ENCODE results near the gene MITF. TPM values are rescaled to one million over a fixed set of nuclear protein-coding genes. Genes with fewer than 3 reads are reported as not detected.

MITF gene
- total RNA-seq, 1 donor: 6.1 TPM

DNA sequence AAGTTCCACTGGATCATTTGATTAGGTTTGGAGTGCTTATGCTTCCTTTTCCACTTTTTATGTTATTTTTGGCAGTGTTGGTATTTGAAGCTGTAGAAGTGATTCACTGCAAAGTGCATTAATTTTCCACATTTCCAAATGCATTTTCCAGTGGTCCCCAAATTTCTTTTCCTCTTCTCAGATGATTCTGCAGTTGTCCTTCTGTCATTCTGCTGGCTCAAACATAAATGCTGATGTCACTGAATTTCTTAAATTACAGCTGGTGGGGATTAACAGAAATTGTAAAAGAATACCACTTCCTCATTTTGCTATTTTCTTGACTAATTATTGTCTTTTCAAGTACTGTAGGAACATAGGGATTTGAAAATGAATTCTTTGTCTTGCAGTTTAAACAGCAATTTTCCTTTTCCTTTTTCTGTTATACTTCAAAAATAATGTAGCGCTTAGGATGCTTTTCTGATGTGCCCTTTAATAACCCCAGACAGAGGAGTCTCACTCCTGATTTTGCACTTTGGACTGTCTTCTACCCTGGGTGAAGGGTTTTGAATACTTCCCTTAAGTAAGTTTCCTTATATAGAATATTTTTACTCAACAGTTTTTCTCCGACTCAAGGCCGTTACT lies 25.0 kb downstream of the MITF start:
- no peak for DNase-seq (ENCODE audit: low read depth)

DNA sequence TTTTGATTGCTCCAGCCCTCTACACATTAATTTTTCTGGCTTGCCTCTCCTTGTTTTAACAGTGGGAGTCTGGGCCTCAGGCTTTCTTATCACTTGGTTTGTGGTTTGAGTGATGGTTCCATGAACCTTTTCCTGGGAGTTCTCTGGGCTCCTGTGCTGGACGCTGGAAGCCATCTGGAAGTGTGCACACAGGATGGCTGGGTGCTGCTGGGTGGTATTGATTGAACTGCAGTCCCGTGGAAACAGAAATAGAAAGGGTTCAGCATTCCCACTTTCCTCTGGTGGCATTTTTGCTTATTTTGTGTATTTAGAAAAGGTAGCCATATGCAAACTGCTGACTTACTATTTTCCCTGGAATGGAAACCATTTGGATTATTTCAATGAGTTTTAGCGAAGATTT lies 25.6 kb downstream of the MITF start:
- no peak overlapping the region for H3K4me3 ChIP-seq (ENCODE audit: low read depth, low read length)
- DNase-seq (ENCODE audit: low read depth): no peak

More for the DNA sequence above, 25.0 kb downstream of the MITF start:
- TF ChIP-seq, protein P1, sequence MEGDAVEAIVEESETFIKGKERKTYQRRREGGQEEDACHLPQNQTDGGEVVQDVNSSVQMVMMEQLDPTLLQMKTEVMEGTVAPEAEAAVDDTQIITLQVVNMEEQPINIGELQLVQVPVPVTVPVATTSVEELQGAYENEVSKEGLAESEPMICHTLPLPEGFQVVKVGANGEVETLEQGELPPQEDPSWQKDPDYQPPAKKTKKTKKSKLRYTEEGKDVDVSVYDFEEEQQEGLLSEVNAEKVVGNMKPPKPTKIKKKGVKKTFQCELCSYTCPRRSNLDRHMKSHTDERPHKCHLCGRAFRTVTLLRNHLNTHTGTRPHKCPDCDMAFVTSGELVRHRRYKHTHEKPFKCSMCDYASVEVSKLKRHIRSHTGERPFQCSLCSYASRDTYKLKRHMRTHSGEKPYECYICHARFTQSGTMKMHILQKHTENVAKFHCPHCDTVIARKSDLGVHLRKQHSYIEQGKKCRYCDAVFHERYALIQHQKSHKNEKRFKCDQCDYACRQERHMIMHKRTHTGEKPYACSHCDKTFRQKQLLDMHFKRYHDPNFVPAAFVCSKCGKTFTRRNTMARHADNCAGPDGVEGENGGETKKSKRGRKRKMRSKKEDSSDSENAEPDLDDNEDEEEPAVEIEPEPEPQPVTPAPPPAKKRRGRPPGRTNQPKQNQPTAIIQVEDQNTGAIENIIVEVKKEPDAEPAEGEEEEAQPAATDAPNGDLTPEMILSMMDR (IDR thresholded peaks at IDR 0.05; ENCODE audit: insufficient read depth, low read length): no peak
- no peak overlapping the region for H3K4me3 ChIP-seq (ENCODE audit: low read depth, low read length)

DNA sequence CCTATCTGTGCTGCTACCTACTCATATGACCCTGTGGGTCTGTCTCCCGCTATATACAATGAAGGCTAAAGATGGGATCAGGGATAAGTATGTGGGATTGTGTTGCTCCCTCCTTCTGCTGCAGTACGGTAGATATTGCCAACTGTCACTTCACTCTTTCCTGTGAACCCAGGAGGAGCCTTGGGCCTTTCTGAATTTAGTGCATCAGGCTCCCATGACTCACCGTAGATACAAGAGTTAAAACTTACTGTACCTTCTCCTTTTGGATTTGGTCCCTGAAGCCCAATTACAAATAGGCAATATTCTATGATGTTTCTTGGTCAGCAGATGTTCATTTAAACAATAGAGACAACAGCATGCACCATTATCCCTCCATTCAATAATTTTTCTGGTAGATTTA lies 27.4 kb downstream of the MITF start:
- H3K4me3 ChIP-seq (ENCODE audit: low read depth, low read length): no peak overlapping the region
- no peak for DNase-seq (ENCODE audit: low read depth)
- TF ChIP-seq, protein P1 (IDR thresholded peaks at IDR 0.05; ENCODE audit: insufficient read depth, low read length): no peak

More for the DNA sequence above, 25.6 kb downstream of the MITF start:
- TF ChIP-seq, protein P1 (IDR thresholded peaks at IDR 0.05; ENCODE audit: insufficient read depth, low read length): no peak

DNA sequence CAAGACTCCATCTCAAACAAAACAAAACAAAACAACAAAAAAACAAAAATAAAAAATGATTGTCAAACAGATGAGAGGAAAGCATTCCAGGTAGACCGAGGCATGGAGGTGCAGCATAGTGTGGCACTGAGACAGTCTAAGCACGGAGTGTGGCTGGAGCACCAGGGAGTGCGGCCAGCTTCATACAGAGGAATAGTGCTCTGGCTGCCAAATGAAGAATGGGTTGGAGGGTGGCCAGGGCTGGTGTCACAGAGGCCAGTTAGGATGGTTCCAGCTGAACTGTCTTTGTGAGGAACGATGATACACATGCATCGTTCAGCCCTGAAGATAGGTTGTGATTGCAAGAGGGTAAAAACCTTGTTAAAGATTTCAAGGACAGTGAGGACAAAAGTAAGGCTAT lies 28.3 kb downstream of the MITF start:
- TF ChIP-seq, protein P1 (IDR thresholded peaks at IDR 0.05; ENCODE audit: insufficient read depth, low read length): no peak
- no peak for DNase-seq (ENCODE audit: low read depth)
- H3K4me3 ChIP-seq (ENCODE audit: low read depth, low read length): no peak overlapping the region

DNA sequence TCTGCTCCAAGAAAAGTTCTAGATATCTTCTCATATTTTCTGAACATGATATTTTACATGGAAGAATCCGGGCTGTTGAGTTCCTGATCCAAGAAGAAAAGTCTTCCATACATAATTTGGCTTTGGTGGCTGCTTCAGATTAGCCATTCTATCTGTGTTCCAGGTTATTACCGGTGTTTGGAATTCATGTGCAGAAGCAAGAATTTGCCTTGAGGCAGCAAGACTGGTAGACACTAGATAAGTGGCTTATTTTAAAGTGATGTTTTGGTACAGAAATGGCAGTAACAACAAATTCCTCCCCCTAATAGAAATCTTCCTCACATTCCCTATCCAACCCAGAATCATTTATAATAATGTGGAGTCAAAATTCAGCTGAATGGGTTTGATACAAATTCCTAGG lies 29.2 kb downstream of the MITF start:
- DNase-seq (ENCODE audit: low read depth): no peak
- H3K4me3 ChIP-seq (ENCODE audit: low read depth, low read length): no peak overlapping the region
- TF ChIP-seq, protein P1 (IDR thresholded peaks at IDR 0.05; ENCODE audit: insufficient read depth, low read length): no peak

DNA sequence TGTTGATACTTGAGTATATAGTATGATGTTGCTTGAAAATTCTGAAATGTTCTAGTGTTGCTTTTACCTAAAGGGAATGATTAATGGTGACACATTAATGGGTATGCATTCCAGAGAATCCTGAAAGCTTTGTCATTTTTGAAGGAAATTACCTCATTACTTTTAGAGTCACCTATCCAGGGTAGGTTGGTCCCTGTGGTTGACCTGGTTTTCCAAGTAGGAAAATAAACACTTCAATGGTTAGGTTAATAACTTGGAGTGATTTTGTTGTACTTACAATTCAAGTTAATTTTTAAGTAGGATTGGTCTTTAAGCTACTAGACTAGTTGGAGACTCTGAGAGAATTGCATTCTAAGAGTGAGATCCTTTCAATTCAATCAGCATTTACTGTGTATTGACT lies 31.0 kb downstream of the MITF start:
- DNase-seq (ENCODE audit: low read depth): no peak
- no peak overlapping the region for H3K4me3 ChIP-seq (ENCODE audit: low read depth, low read length)
- TF ChIP-seq, protein P1 (IDR thresholded peaks at IDR 0.05; ENCODE audit: insufficient read depth, low read length): no peak
